Spleen (tissue), 7 donors: ENCODE data around the gene KRTAP9-6.
"Not testable (repeated sequence)": the region's sequence is repeated elsewhere in the genome, so short reads cannot be mapped to it uniquely, and the experiment has no call there.

Source experiments
- CTCF ChIP-seq, 11 experiments: fragments of 200-600 bp in 7 of 11; fragments of 450-650 bp in 4 of 11; sonication (generic) in 4 of 11; IDR thresholded peaks in 8 of 11; conservative IDR thresholded peaks in 3 of 11; 1 replicate in 7 of 11; 2 replicates in 4 of 11; pipeline versions ENCODE4 v1.4.0 to v1.8.0; 2016 to 2021; ENCODE audit warnings: antibody characterized with exemption in 11 of 11, inconsistent platforms in 4 of 11, mild to moderate bottlenecking in 1 of 11
- POLR2A ChIP-seq, 3 donors: fragments of 450-650 bp; IDR thresholded peaks; one replicate each; pipeline ENCODE4 v1.5.1; 2017; ENCODE audit warnings: antibody characterized with exemption in 3 of 3, mild to moderate bottlenecking in 1 of 3
- donor health status: DM: no; HTN: no; CAD: no; lungs with moderate emphysema.
- donor health status: DM: no; HTN: no; CAD: no.
- donor health status: DM: no; HTN: no; CAD: no.

GRCh38 chr17:41255381-41256290 is 9.5 kb upstream of the KRTAP9-6 start, which contains the start of gene KRTAP9-9:
- not testable (repeated sequence) for TF ChIP-seq CTCF (IDR thresholded peaks at IDR 0.05 in 8 of 11, conservative IDR thresholded peaks at IDR 0.05 in 3 of 11); POLR2A (IDR thresholded peaks at IDR 0.05)
